ENCODE measurements around the gene RNLS. TPM values are rescaled to one million over a fixed set of nuclear protein-coding genes. Genes with fewer than 3 reads are reported as not detected.

The RNLS gene
- total and polyA plus RNA-seq, 12 donors: 4.1 to 22.2 (median 17.5) TPM

- peaks cover 0 to 11% (median 0%) of the 10 kb centered on the region in 11 donors for H3K9me3 ChIP-seq
- no peak for DNase-seq
- H3K4me3 ChIP-seq: no peak overlapping the region
- intact Hi-C loops (cut with DNase I): loop anchor here in 1 of 10 donors (10.0 kb wide), 1 partner anchor 115 kb away; no protein-coding TSS in a partner anchor
- no peak overlapping the region for H3K27ac ChIP-seq
- ATAC-seq: no peak
- no peaks in the 10 kb centered on the region for H3K36me3 ChIP-seq
- H3K4me1 ChIP-seq: peaks cover 0 to 10% (median 0%) of the 10 kb centered on the region in 9 donors
- H3K27me3 ChIP-seq: no peaks in the 10 kb centered on the region
- TF ChIP-seq CTCF (IDR thresholded peaks at IDR 0.05): no peak
Observed at GRCh38 chr10:88439932-88440331, 143.2 kb downstream of the RNLS start.

DNA sequence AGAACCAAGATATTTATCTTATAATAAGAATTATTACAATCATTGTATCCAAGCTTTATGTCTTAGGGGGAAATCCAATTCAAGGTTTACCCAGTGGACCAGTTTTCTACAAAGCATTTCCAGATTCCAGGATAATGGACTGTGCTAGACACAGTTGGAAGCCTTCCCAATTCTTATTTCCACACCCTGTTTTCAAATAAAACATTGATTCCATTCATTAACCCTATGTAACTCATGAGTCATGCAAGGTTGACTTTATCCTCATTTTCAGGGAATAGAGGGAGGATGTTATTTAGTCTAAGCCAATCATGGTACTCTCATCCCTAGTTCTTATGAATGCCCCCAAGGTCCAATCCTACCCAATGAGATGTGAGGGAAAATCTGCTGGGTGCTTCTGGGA is 145.7 kb downstream of the RNLS start:
- Histone ChIP-seq H3K36me3 (no peaks in the 10 kb centered on the region), H3K4me3 (no peak overlapping the region), H3K27ac (no peak overlapping the region), H3K9me3 (no peaks in the 10 kb centered on the region), H3K27me3 (no peaks in the 10 kb centered on the region), H3K4me1 (peaks cover 0 to 7% (median under 1%) of the 10 kb centered on the region in 9 donors)
- no peak for TF ChIP-seq CTCF (IDR thresholded peaks at IDR 0.05)
- DNase-seq (no peak), ATAC-seq (no peak)
- intact Hi-C loops (cut with DNase I): loop anchor here in 1 of 10 donors (10.0 kb wide), 1 partner anchor 117 kb away; no protein-coding TSS in a partner anchor

GRCh38 chr10:88433565-88434186 is 149.4 kb downstream of the RNLS start:
- TF ChIP-seq CTCF (IDR thresholded peaks at IDR 0.05): no peak
- H3K27me3 ChIP-seq: no peaks in the 10 kb centered on the region
- WGBS, 2 donors: 87 to 88% methylated on average over 2 of the region's 2 CpGs
- DNase-seq: no peak
- H3K9me3 ChIP-seq: no peaks in the 10 kb centered on the region
- no peak overlapping the region for H3K4me3 ChIP-seq
- no peak overlapping the region for H3K27ac ChIP-seq
- intact Hi-C loops (cut with DNase I): loop anchor here in 1 of 10 donors (10.0 kb wide), 1 partner anchor 121 kb away; no protein-coding TSS in a partner anchor
- peak in 1 of 8 donors; percentile 34 for ATAC-seq
- H3K4me1 ChIP-seq: peaks cover 0 to 7% (median 4%) of the 10 kb centered on the region in 9 donors
- no peaks in the 10 kb centered on the region for H3K36me3 ChIP-seq

- WGBS, 2 donors: 96 to 100% methylated on average over 1 of the region's 1 CpG
- H3K36me3 ChIP-seq: no peaks in the 10 kb centered on the region
- intact Hi-C loops (cut with DNase I): loop anchor here in 1 of 10 donors (10.0 kb wide), 1 partner anchor 124 kb away; no protein-coding TSS in a partner anchor
- no peak overlapping the region for H3K4me3 ChIP-seq
- no peak for TF ChIP-seq CTCF (IDR thresholded peaks at IDR 0.05)
- H3K27ac ChIP-seq: no peak overlapping the region
- H3K27me3 ChIP-seq: no peaks in the 10 kb centered on the region
- DNase-seq (no peak), ATAC-seq (no peak)
- no peaks in the 10 kb centered on the region for H3K9me3 ChIP-seq
- peaks cover 0 to 17% (median 12%) of the 10 kb centered on the region in 9 donors for H3K4me1 ChIP-seq
Observed at GRCh38 chr10:88431103-88431502, 152.0 kb downstream of the RNLS start.

Measured in heart right ventricle (tissue), 16 donors.